HepG2 (cell line): ENCODE measurements around the gene C17orf58. TPM values are rescaled to one million over a fixed set of nuclear protein-coding genes. Genes with fewer than 3 reads are reported as not detected.

ENCODE experiments used
- ATRX ChIP-seq: sonication (generic); formaldehyde crosslinking; IDR thresholded peaks from 2 replicates; pipeline ENCODE4 v1.4.0; 2020; ENCODE audit warnings: missing genetic modification reagents, borderline replicate concordance
- CERS6 ChIP-seq: sonication (generic); formaldehyde crosslinking; IDR thresholded peaks from 2 replicates; pipeline ENCODE4 v1.5.0; 2020; ENCODE audit warnings: missing genetic modification reagents
- DMTF1 ChIP-seq: sonication (generic); formaldehyde crosslinking; IDR thresholded peaks from 2 replicates; pipeline ENCODE4 v1.4.0; 2020; ENCODE audit warnings: mild to moderate bottlenecking, missing genetic modification reagents
- IKZF4 ChIP-seq: sonication (generic); formaldehyde crosslinking; IDR thresholded peaks from 2 replicates; pipeline ENCODE4 v1.5.1; 2020; ENCODE audit warnings: borderline replicate concordance, mild to moderate bottlenecking, low read depth, missing genetic modification reagents; ENCODE audit errors: not compliant biosample characterization
- ISL2 ChIP-seq: sonication (generic); formaldehyde crosslinking; IDR thresholded peaks from 2 replicates; pipeline ENCODE4 v1.5.0; 2020; ENCODE audit warnings: missing genetic modification reagents
- KAT2B ChIP-seq: fragments of 150-350 bp; IDR thresholded peaks from 2 replicates; pipeline ENCODE4 v1.6.1; 2014; ENCODE audit warnings: low read depth, low read length, borderline replicate concordance
- KDM4B ChIP-seq: sonication (generic); formaldehyde crosslinking; IDR thresholded peaks from 2 replicates; pipeline ENCODE4 v1.4.0; 2020; ENCODE audit warnings: missing genetic modification reagents
- MEF2D ChIP-seq: sonication (generic); formaldehyde crosslinking; IDR thresholded peaks from 2 replicates; pipeline ENCODE4 v1.5.1; 2020; ENCODE audit warnings: mild to moderate bottlenecking, missing genetic modification reagents
- NCOA1 ChIP-seq: sonication (generic); formaldehyde crosslinking; IDR thresholded peaks from 2 replicates; pipeline ENCODE4 v1.9.0; 2021; ENCODE audit warnings: missing genetic modification reagents
- NCOR1 ChIP-seq: fragments of 200-600 bp; sonication (generic); IDR thresholded peaks from 2 replicates; pipeline ENCODE4 v1.7.0; 2017; ENCODE audit warnings: antibody characterized with exemption, low read length, borderline replicate concordance
- NFKBIZ ChIP-seq: IDR thresholded peaks from 2 replicates; pipeline ENCODE4 v1.6.1; 2018; ENCODE audit warnings: missing genetic modification reagents, missing compliant biosample characterization
- PHF20 ChIP-seq: sonication (generic); formaldehyde crosslinking; IDR thresholded peaks from 2 replicates; pipeline ENCODE4 v1.5.0; 2020; ENCODE audit warnings: mild to moderate bottlenecking, missing genetic modification reagents
- PLRG1 ChIP-seq: fragments of 450-650 bp; conservative IDR thresholded peaks from 2 replicates; pipeline ENCODE4 v1.6.1; 2016
- RCOR2 ChIP-seq: IDR thresholded peaks from 2 replicates; pipeline ENCODE4 v1.6.1; 2016; ENCODE audit warnings: missing biosample characterization, missing genetic modification reagents
- SP5 ChIP-seq: IDR thresholded peaks from 2 replicates; pipeline ENCODE4 v1.6.1; 2016; ENCODE audit warnings: low read depth, borderline replicate concordance
- YEATS2 ChIP-seq: sonication (generic); formaldehyde crosslinking; IDR thresholded peaks from 2 replicates; pipeline ENCODE4 v1.4.0; 2020; ENCODE audit warnings: missing genetic modification reagents, borderline replicate concordance
- ZGPAT ChIP-seq: IDR thresholded peaks from 2 replicates; pipeline ENCODE4 v1.6.1; 2016; ENCODE audit warnings: mild to moderate bottlenecking
- ZMYM3 ChIP-seq: sonication (generic); formaldehyde crosslinking; IDR thresholded peaks from 2 replicates; pipeline ENCODE4 v1.5.1; 2020; ENCODE audit warnings: mild to moderate bottlenecking, missing genetic modification reagents
- ZNF136 ChIP-seq: sonication (generic); formaldehyde crosslinking; IDR thresholded peaks from 2 replicates; pipeline ENCODE4 v1.8.1; 2022; ENCODE audit warnings: low read depth, mild to moderate bottlenecking, moderate library complexity, missing genetic modification reagents
- ZNF264 ChIP-seq: sonication (generic); formaldehyde crosslinking; IDR thresholded peaks from 2 replicates; pipeline ENCODE4 v1.4.0; 2020; ENCODE audit warnings: missing genetic modification reagents
- ZNF639 ChIP-seq: conservative IDR thresholded peaks from 2 replicates; pipeline ENCODE4 v1.6.1; 2018; ENCODE audit warnings: missing genetic modification reagents
- ZNF713 ChIP-seq: sonication (generic); formaldehyde crosslinking; IDR thresholded peaks from 2 replicates; pipeline ENCODE4 v1.4.0; 2020; ENCODE audit warnings: mild to moderate bottlenecking, missing genetic modification reagents
- ZNF747 ChIP-seq: sonication (generic); formaldehyde crosslinking; IDR thresholded peaks from 2 replicates; pipeline ENCODE4 v1.8.1; 2023; ENCODE audit warnings: missing genetic modification reagents, mild to moderate bottlenecking, borderline replicate concordance
- ZNF784 ChIP-seq: sonication (generic); formaldehyde crosslinking; IDR thresholded peaks from 2 replicates; pipeline ENCODE4 v1.5.1; 2020; ENCODE audit warnings: missing genetic modification reagents, mild to moderate bottlenecking, borderline replicate concordance
- polyA plus RNA-seq, 8 experiments: library from polyadenylated mRNA; depleted of rRNA in 3 of 8; stranded (reverse) in 7 of 8; unstranded in 1 of 8; fragments of >200 nt; fragmentation: Illumina TruSeq in 4 of 8; extraction: Trizol in 4 of 8; gene quantifications; 2 replicates each; pipeline versions ENCODE4 v1.2.1 to v1.2.3, GENCODE V29; 2011 to 2016; ENCODE audit warnings: low read depth in 4 of 8, missing spikeins in 1 of 8, mixed read lengths in 1 of 8; ENCODE audit not compliant: insufficient read depth in 1 of 8
- total RNA-seq, 5 experiments: library from RNA; depleted of rRNA; stranded (reverse); fragments of >200 nt; fragmentation: Illumina TruSeq; extraction: Trizol; gene quantifications; 2 replicates each; pipeline ENCODE4 v1.2.3, GENCODE V29; 2016; ENCODE audit warnings: low read depth in 1 of 5

The C17orf58 gene
- total and polyA plus RNA-seq, 2 of the 13 experiments (the other 11 are each of a cell fraction or from before 2014, with no cell fraction given): 15.6 to 15.8 TPM

GRCh38 chr17:68029512-68030215, 33.4 kb upstream of the C17orf58 start (continued):
- TF ChIP-seq KDM4B (CRISPR knock-in tag) (peak; percentile 61; the same call in 1 of the 2 replicates), ZMYM3 (CRISPR knock-in tag) (no peak), PHF20 (peak; percentile 8; the same call in 1 of the 2 replicates), SP5 (CRISPR knock-in tag) (peak; percentile 61), KAT2B (no peak), ZNF639 (0 out of 2 replicates have a peak, but pooled peaks have one; percentile 37), DMTF1 (CRISPR knock-in tag) (no peak), ATRX (CRISPR knock-in tag) (no peak), YEATS2 (CRISPR knock-in tag) (peak; percentile 58; the same call in 1 of the 2 replicates), MEF2D (CRISPR knock-in tag) (peak; percentile 95), ISL2 (CRISPR knock-in tag) (peak; percentile 69; the same call in 1 of the 2 replicates), ZGPAT (peak; percentile 63), PLRG1 (no peak), CERS6 (CRISPR knock-in tag) (no peak), IKZF4 (CRISPR knock-in tag) (no peak), NCOR1 (peak; percentile 29; the same call in 1 of the 2 replicates), ZNF747 (CRISPR knock-in tag) (peak; percentile 76; the same call in 1 of the 2 replicates), ZNF784 (CRISPR knock-in tag) (no peak), NFKBIZ (CRISPR knock-in tag) (peak; percentile 68; the same call in 1 of the 2 replicates), ZNF713 (0 out of 2 replicates have a peak, but pooled peaks have one; percentile 28), RCOR2 (CRISPR knock-in tag) (peak; percentile 77; the same call in 1 of the 2 replicates), NCOA1 (no peak), ZNF264 (CRISPR knock-in tag) (peak; percentile 67; the same call in 1 of the 2 replicates), ZNF136 (0 out of 2 replicates have a peak, but pooled peaks have one; percentile 33)
